ENCODE data around the gene SLC30A9. TPM values are rescaled to one million over a fixed set of nuclear protein-coding genes. Genes with fewer than 3 reads are reported as not detected.

Gene SLC30A9
- total RNA-seq, 2 donors from 2014 or later: 43.5 to 60.8 TPM

- DNase-seq (ENCODE audit: low spot score): no peak
- Histone ChIP-seq H3K4me3 (no peak overlapping the region), H3K9me3 (no peaks in the 10 kb centered on the region), H3K27ac (no peak overlapping the region), H3K36me3 (no peaks in the 10 kb centered on the region), H3K27me3 (no peaks in the 10 kb centered on the region), H3K4me1 (peaks cover 0 to 33% of the 10 kb centered on the region in 2 donors)
- no peak for TF ChIP-seq CTCF (IDR thresholded peaks at IDR 0.05)
These were observed 1.8 kb downstream of the SLC30A9 start for GRCh38 chr4:41991916-41992767.

- DNase-seq (ENCODE audit: low spot score): no peak
- Histone ChIP-seq H3K27me3 (no peaks in the 10 kb centered on the region), H3K36me3 (no peaks in the 10 kb centered on the region), H3K27ac (no peak overlapping the region), H3K4me3 (no peak overlapping the region), H3K4me1 (peaks cover 0 to 32% of the 10 kb centered on the region in 2 donors), H3K9me3 (no peaks in the 10 kb centered on the region)
- no peak for TF ChIP-seq CTCF (IDR thresholded peaks at IDR 0.05)
These were observed 2.9 kb downstream of the SLC30A9 start for GRCh38 chr4:41992967-41993857.

- TF ChIP-seq CTCF (IDR thresholded peaks at IDR 0.05): no peak
These were observed 4.2 kb downstream of the SLC30A9 start for GRCh38 chr4:41994461-41994985.

GRCh38 chr4:41998019-41998418 is 7.7 kb downstream of the SLC30A9 start:
- Histone ChIP-seq H3K36me3 (peaks cover under 1% of the 10 kb centered on the region), H3K4me3 (no peak overlapping the region), H3K27ac (peak overlapping the region; percentile 3 to 39), H3K4me1 (no peaks in the 10 kb centered on the region), H3K9me3 (no peaks in the 10 kb centered on the region), H3K27me3 (no peaks in the 10 kb centered on the region)
- DNase-seq (ENCODE audit: low spot score): no peak
- TF ChIP-seq CTCF (IDR thresholded peaks at IDR 0.05): no peak

More at GRCh38 chr4:41994461-41994985, 4.2 kb downstream of the SLC30A9 start:
- DNase-seq (ENCODE audit: low spot score): no peak
- H3K36me3 ChIP-seq: no peaks in the 10 kb centered on the region
- peaks cover 0 to 22% of the 10 kb centered on the region in 2 donors for H3K4me1 ChIP-seq
- no peaks in the 10 kb centered on the region for H3K9me3 ChIP-seq
- H3K27me3 ChIP-seq: no peaks in the 10 kb centered on the region
- H3K27ac ChIP-seq: no peak overlapping the region
- H3K4me3 ChIP-seq: no peak overlapping the region

- Histone ChIP-seq H3K27me3 (no peaks in the 10 kb centered on the region), H3K36me3 (peaks cover 6% of the 10 kb centered on the region), H3K27ac (no peak overlapping the region), H3K4me1 (no peaks in the 10 kb centered on the region), H3K4me3 (no peak overlapping the region), H3K9me3 (no peaks in the 10 kb centered on the region)
- DNase-seq (ENCODE audit: low spot score): no peak
- TF ChIP-seq CTCF (IDR thresholded peaks at IDR 0.05): no peak
These were observed 9.0 kb downstream of the SLC30A9 start for GRCh38 chr4:41999321-41999720.

Measured in right atrium auricular region (tissue), 2 donors.